Adipocyte (in vitro differentiated cells): ENCODE results near the gene KANTR.

Source experiments
- DNase-seq: peaks from one replicate; pipeline ENCODE4 v3.0.0-alpha.2; 2015; ENCODE audit warnings: low read depth
- H3K27me3 ChIP-seq: replicated peaks from 2 replicates; pipeline ENCODE4 v1.7.0; 2013; ENCODE audit warnings: mild to moderate bottlenecking, low read length, moderate library complexity; ENCODE audit not compliant: control insufficient read depth, insufficient read depth
- H3K36me3 ChIP-seq: 2 replicates; pipeline ENCODE4 v1.7.0; 2013; ENCODE audit warnings: low read length, mild to moderate bottlenecking, moderate library complexity; ENCODE audit not compliant: control insufficient read depth, insufficient read depth, severe bottlenecking
- H3K4me1 ChIP-seq: 2 replicates; pipeline ENCODE4 v1.7.0; 2013; ENCODE audit warnings: mild to moderate bottlenecking, low read length, moderate library complexity; ENCODE audit not compliant: control insufficient read depth, insufficient read depth
- H3K4me3 ChIP-seq: 2 replicates; pipeline ENCODE4 v1.7.0; 2013; ENCODE audit warnings: mild to moderate bottlenecking, low read length, moderate library complexity
- H3K9ac ChIP-seq: 2 replicates; pipeline ENCODE4 v1.7.0; 2013; ENCODE audit warnings: mild to moderate bottlenecking, low read length, moderate library complexity
- H3K9me3 ChIP-seq: 2 replicates; pipeline ENCODE4 v1.7.0; 2013; ENCODE audit warnings: mild to moderate bottlenecking, low read length, moderate library complexity; ENCODE audit not compliant: control insufficient read depth

Gene KANTR

DNA sequence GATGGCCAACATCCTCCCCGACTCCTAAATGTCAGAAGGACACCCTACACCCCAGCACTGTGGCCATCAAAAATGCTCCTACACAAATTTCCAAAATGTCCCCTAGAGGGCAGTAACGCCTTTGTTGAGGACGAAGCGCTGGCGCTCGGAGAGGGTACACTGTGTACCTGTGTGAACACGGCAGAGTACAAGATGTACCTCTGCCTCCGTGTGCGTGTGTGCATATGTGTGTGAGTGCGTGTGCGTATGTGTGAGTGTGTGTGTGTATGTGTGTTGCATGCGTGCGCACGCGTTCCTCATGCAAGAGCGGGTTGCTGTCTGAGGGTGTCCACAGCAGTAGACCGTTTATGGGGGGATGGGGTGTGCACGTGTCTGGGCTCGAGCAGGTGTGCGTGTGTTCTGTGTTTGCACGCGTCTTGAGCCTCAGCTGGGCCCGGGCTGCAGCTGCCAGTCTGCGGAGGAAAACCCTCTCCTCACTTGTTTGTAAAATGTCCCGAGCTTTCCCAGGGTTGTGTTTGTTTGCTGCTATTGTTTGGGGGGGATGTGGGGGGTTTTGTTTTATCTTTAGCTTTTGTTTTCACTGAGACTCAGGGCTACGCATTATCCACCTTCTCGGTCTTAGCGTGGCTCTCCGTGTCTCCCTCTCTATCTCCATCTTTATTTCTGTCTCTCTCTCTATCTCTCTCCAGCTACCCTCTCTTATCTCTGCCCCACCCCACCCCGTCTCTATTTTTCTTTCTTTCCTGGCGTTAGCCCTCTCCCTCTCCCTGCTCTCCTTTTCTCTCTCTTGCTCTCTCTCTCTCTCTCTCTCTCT, 22.1 kb upstream of the KANTR start:
- peaks cover 9% of the 10 kb centered on the region for H3K27me3 ChIP-seq
- no peaks in the 10 kb centered on the region for H3K9me3 ChIP-seq
- DNase-seq, result peak; percentile 83
- no peak overlapping the region for H3K9ac ChIP-seq
- peak overlapping the region; percentile 70 for H3K4me3 ChIP-seq
- no peaks in the 10 kb centered on the region for H3K36me3 ChIP-seq
- H3K4me1 ChIP-seq, result peaks cover 2% of the 10 kb centered on the region

DNA sequence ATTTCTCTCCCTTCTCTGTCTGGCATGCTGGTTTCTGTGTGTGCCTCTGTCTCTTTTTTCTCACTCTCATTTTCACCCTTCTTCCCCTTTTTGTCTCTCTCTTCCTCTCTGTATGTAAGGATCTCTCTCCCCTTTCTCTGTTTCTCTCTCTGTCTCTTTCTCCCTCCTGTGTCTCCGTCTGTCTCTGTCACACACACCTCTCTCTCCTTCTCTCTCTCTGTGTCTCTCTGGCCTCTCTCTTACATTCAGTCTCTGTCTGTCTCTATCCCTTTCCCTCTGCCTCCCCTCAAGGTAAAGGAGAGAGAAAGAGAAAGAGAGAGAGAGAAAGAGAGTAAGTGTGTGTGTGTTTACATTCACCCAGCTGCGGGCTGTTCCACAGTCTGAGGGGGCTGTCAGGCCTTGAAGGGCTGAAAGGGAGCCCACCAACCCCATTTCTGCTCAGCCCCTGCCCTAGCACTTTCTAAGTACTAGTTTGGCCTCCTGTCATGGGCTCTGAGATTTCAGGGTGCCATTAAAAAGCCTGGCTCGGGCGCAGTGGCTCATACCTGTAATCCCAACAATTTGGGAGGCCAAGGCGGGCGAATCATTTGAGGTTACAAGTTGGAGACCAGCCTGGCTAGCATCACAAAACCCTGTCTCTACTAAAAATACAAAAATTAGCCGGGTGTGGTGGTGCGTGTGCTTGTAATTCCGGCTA, 21.4 kb upstream of the KANTR start:
- no peak overlapping the region for H3K4me3 ChIP-seq
- peaks cover 2% of the 10 kb centered on the region for H3K4me1 ChIP-seq
- no peaks in the 10 kb centered on the region for H3K9me3 ChIP-seq
- no peak for DNase-seq
- H3K36me3 ChIP-seq, result no peaks in the 10 kb centered on the region
- peaks cover 9% of the 10 kb centered on the region for H3K27me3 ChIP-seq
- H3K9ac ChIP-seq, result no peak overlapping the region

DNA sequence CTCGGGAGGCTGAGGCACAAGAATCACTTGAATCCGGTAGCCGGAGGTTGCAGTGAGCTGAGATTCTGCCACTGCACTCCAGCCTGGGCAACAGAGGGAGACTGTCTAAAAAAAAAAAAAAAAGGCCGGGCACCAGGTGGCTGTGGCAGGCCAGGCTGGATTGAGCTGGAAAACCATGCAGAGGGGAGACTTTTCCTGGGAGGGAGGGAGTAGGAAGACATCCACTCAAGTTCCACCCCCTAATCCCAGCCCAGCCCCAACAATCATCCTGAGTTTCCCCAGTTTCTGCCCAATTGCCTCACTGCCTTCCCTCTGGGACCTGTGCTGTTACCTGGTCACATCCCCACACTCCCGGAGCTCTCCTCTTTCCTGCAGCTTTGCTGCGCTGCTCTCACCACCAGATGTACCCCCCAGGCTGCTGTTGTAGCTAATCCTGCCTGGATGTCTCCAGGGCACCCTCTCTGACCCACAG, 20.8 kb upstream of the KANTR start:
- Histone ChIP-seq H3K9me3 (no peaks in the 10 kb centered on the region), H3K4me3 (no peak overlapping the region), H3K9ac (no peak overlapping the region), H3K4me1 (peaks cover 2% of the 10 kb centered on the region), H3K27me3 (peaks cover 9% of the 10 kb centered on the region), H3K36me3 (no peaks in the 10 kb centered on the region)
- DNase-seq, result no peak

DNA sequence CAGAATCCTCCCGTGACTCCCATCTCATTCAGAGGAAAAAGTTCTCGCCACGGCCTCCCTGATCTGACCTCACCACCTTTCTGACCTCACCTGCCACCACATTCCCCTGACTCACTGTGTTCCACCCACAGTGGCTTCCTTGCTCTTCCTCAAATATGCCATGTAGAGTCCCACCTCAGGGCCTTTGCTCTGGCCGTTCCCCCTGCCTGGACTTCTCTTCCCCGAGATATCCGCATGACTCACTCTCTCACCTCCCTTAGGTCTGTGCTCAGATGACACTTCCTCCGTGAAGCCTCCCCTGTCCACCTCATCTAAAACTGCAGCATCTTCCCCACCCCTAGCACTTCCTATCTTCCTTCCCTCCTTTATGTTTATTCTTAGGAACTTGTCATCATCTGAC, 18.9 kb upstream of the KANTR start:
- peaks cover 2% of the 10 kb centered on the region for H3K4me1 ChIP-seq
- H3K36me3 ChIP-seq, result no peaks in the 10 kb centered on the region
- DNase-seq, result no peak
- H3K4me3 ChIP-seq, result no peak overlapping the region
- H3K9ac ChIP-seq, result no peak overlapping the region
- H3K27me3 ChIP-seq, result peaks cover 9% of the 10 kb centered on the region
- H3K9me3 ChIP-seq, result no peaks in the 10 kb centered on the region

GRCh38 chrX:53076671-53077070, 17.3 kb upstream of the KANTR start:
- no peak overlapping the region for H3K9ac ChIP-seq
- H3K27me3 ChIP-seq, result peaks cover 7% of the 10 kb centered on the region
- H3K9me3 ChIP-seq, result no peaks in the 10 kb centered on the region
- H3K4me3 ChIP-seq, result no peak overlapping the region
- DNase-seq, result no peak
- no peaks in the 10 kb centered on the region for H3K36me3 ChIP-seq
- peaks cover 2% of the 10 kb centered on the region for H3K4me1 ChIP-seq

GRCh38 chrX:53077207-53078197, 16.4 kb upstream of the KANTR start:
- Histone ChIP-seq H3K4me3 (no peak overlapping the region), H3K36me3 (no peaks in the 10 kb centered on the region), H3K9me3 (no peaks in the 10 kb centered on the region), H3K9ac (no peak overlapping the region), H3K27me3 (peaks cover 3% of the 10 kb centered on the region), H3K4me1 (no peaks in the 10 kb centered on the region)
- no peak for DNase-seq

DNA sequence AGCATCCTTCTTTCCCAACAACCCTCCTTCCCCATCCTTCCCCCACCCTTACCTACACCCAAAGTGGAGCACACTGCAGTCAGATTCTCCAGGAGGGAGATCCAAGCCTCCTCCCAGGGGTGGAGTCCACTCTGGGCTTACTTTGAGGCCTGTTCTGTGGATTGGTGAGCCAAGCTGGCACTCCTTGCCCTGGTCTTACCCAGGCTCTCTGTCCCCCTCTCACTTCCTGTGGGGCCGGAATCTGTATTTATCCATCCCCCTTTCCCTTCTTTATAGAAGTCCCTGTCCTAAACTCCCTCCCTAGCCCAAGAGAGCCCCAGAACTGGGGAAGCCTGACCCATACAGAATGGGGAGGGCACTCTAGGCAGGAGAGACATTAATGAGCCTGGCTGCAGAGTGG, 15.0 kb upstream of the KANTR start:
- no peak for DNase-seq
- Histone ChIP-seq H3K9me3 (no peaks in the 10 kb centered on the region), H3K27me3 (peaks cover 5% of the 10 kb centered on the region), H3K4me3 (no peak overlapping the region), H3K9ac (no peak overlapping the region), H3K4me1 (peaks cover 8% of the 10 kb centered on the region), H3K36me3 (peaks cover under 1% of the 10 kb centered on the region)

- peak overlapping the region; percentile 29 for H3K4me3 ChIP-seq
- peak; percentile 36 for DNase-seq
Observed at GRCh38 chrX:53080628-53081580, 13.0 kb upstream of the KANTR start.

DNA sequence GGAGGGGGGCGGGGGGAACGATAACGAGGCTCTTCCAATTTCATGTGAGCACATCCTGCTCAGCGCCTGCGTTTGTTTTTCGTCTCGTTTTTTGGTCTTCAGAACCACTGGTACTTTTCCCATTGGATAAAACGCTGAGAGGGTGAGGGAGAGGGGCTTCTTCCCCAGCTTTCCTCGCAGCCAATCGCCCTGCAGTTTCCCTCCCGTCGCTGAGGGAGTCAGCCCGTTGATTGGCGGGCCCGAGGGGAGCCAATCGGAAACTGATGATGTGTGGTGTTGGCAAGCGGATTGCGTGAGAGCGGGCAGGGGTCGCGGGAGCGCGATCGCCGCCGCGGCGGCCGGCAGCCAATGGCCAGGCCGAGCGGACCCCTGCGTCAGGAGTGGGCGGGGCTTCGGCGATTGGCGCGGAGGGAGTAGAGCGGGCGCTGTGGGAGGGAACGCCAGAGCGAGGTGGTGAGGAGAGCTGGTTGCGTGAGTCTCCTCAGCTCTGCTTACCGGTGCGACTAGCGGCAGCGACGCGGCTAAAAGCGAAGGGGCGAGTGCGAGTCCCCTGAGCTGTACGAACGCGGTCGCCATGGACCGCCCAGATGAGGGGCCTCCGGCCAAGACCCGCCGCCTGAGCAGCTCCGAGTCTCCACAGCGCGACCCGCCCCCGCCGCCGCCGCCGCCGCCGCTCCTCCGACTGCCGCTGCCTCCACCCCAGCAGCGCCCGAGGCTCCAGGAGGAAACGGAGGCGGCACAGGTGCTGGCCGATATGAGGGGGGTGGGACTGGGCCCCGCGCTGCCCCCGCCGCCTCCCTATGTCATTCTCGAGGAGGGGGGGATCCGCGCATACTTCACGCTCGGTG, 11.8 kb upstream of the KANTR start, which contains the start of gene TSPYL2:
TSS of gene TSPYL2 (plus strand) at position 443 of the 848 bp plus-strand sequence. CDS start at position 575, 132 bp downstream.
- DNase-seq, result peak; percentile 96
- peak within 1 kb of the TSS; percentile 82 for H3K4me3 ChIP-seq
- H3K36me3 ChIP-seq, result peaks cover 31% of the 10 kb centered on the region
- H3K9me3 ChIP-seq, result no peaks in the 10 kb centered on the region
- peaks cover 6% of the 10 kb centered on the region for H3K27me3 ChIP-seq
- H3K9ac ChIP-seq, result peak within 1 kb of the TSS; percentile 83
- H3K4me1 ChIP-seq, result peaks cover 19% of the 10 kb centered on the region

More at GRCh38 chrX:53080628-53081580, 13.0 kb upstream of the KANTR start:
- Histone ChIP-seq H3K9ac (peak overlapping the region; percentile 58), H3K36me3 (peaks cover 19% of the 10 kb centered on the region), H3K27me3 (peaks cover 6% of the 10 kb centered on the region), H3K9me3 (no peaks in the 10 kb centered on the region), H3K4me1 (peaks cover 11% of the 10 kb centered on the region)
